Caco-2 (cell line): ENCODE measurements around the gene SEPTIN10. TPM values are rescaled to one million over a fixed set of nuclear protein-coding genes. Genes with fewer than 3 reads are reported as not detected.

ENCODE experiments used
- BruUV-seq: library from RNA; stranded (reverse); fragments of 400-500 nt; replicated peaks from 2 replicates; lab custom pipeline; 2021; lab: Mats Ljungman, UMichigan
- CTCF ChIA-PET: fragments of 300-600 bp; sonication (Branson Sonifier 250); formaldehyde crosslinking; loops from one replicate; lab custom pipeline; 2022; ENCODE audit warnings: antibody characterized with exemption; lab: Charles Lee
- POLR2A ChIA-PET: fragments of 300-600 bp; sonication (Branson Sonifier 250); formaldehyde crosslinking; loops from one replicate; lab custom pipeline; 2022; ENCODE audit warnings: antibody characterized with exemption; lab: Charles Lee
- DNase-seq, 2 experiments: peaks; one replicate each; pipeline versions ENCODE4 v3.0.0 to v3.0.0-alpha.2; 2020 to 2022
- H3K27me3 ChIP-seq: replicated peaks from 2 replicates; pipeline ENCODE4 v1.6.0; 2011; ENCODE audit warnings: low read length; ENCODE audit not compliant: control insufficient read depth, insufficient read depth
- H3K36me3 ChIP-seq: 2 replicates; pipeline ENCODE4 v1.5.1; 2011; ENCODE audit warnings: low read length; ENCODE audit not compliant: control insufficient read depth, insufficient read depth
- H3K4me1 ChIP-seq: fragments of 250-450 bp; sonication (Bioruptor Pico); 2 replicates; pipeline ENCODE4 v1.5.1; 2020; ENCODE audit warnings: mild to moderate bottlenecking
- H3K4me3 ChIP-seq: 2 replicates; pipeline ENCODE4 v1.5.1; 2011; ENCODE audit warnings: low read depth, mild to moderate bottlenecking, control low read depth, low read length
- H3K9me3 ChIP-seq: fragments of 250-450 bp; sonication (Bioruptor Pico); 2 replicates; pipeline ENCODE4 v1.5.1; 2020; ENCODE audit warnings: mild to moderate bottlenecking, moderate library complexity
- H3K27ac Mint-ChIP-seq: one replicate; pipeline ENCODE4 v1.8.0; 2022; ENCODE audit warnings: mixed read lengths; ENCODE audit not compliant: unreplicated experiment
- H3K27me3 Mint-ChIP-seq: one replicate; pipeline ENCODE4 v1.8.0; 2022; ENCODE audit warnings: mixed read lengths; ENCODE audit not compliant: insufficient read depth, unreplicated experiment
- H3K36me3 Mint-ChIP-seq: one replicate; pipeline ENCODE4 v1.8.0; 2022; ENCODE audit warnings: mild to moderate bottlenecking, mixed read lengths; ENCODE audit not compliant: insufficient read depth, unreplicated experiment
- H3K4me1 Mint-ChIP-seq: one replicate; pipeline ENCODE4 v1.8.0; 2022; ENCODE audit warnings: low read depth, mixed read lengths; ENCODE audit not compliant: unreplicated experiment
- H3K4me3 Mint-ChIP-seq: one replicate; pipeline ENCODE4 v1.8.0; 2022; ENCODE audit warnings: mild to moderate bottlenecking, moderate library complexity, mixed read lengths; ENCODE audit not compliant: unreplicated experiment
- H3K9me3 Mint-ChIP-seq: one replicate; pipeline ENCODE4 v1.8.0; 2022; ENCODE audit warnings: mixed read lengths; ENCODE audit not compliant: unreplicated experiment
- CTCF ChIP-seq, 2 experiments: fragments of 200-600 bp in 1 of 2; IDR thresholded peaks; 1 replicate in 1 of 2; 2 replicates in 1 of 2; pipeline versions ENCODE4 v1.5.1 to v1.8.0; 2011 to 2022; ENCODE audit warnings: antibody characterized with exemption in 1 of 2, control low read depth in 1 of 2, inconsistent platforms in 1 of 2, low read depth in 1 of 2, low read length in 1 of 2, mild to moderate bottlenecking in 1 of 2, moderate library complexity in 1 of 2; ENCODE audit not compliant: insufficient read depth in 1 of 2, severe bottlenecking in 1 of 2, unreplicated experiment in 1 of 2
- intact Hi-C: fragments of 100-400 bp; cut with micrococcal nuclease; formaldehyde crosslinking; loops from one replicate; pipeline ENCODE4 v1.10.0; 2022; ENCODE audit not compliant: unreplicated experiment
- total RNA-seq: library from RNA; stranded (reverse); gene quantifications from 2 replicates; pipeline ENCODE4 v1.2.3, GENCODE V29; 2022

The SEPTIN10 gene
- total RNA-seq, 1 experiment from 2014 or later = 83.7 TPM

GRCh38 chr2:109597283-109597682, 16.5 kb downstream of the SEPTIN10 start:
- POLR2A ChIA-PET = no interaction called here
- intact Hi-C loops = no loop called here
- TF ChIP-seq CTCF (IDR thresholded peaks at IDR 0.05; ENCODE audit: insufficient read depth in 1 of 2, low read depth in 1 of 2, low read length in 1 of 2, severe bottlenecking in 1 of 2, unreplicated experiment in 1 of 2) = no peak
- Mint-ChIP-seq H3K36me3 (no peaks in the 10 kb centered on the region), H3K4me3 (no peak overlapping the region), H3K4me1 (peaks cover under 1% of the 10 kb centered on the region), H3K27me3 (no peaks in the 10 kb centered on the region), H3K9me3 (no peaks in the 10 kb centered on the region), H3K27ac (no peak overlapping the region)
- Histone ChIP-seq H3K9me3 (no peaks in the 10 kb centered on the region), H3K27me3 (no peaks in the 10 kb centered on the region), H3K4me3 (no peak overlapping the region), H3K36me3 (no peaks in the 10 kb centered on the region; the same call in 1 of the 2 replicates), H3K4me1 (0 out of 2 replicates have a peak, but pooled peaks cover 5% of the 10 kb centered on the region)
- CTCF ChIA-PET = no interaction called here
- no TSS peak for BruUV-seq
- DNase-seq = no peak

DNA sequence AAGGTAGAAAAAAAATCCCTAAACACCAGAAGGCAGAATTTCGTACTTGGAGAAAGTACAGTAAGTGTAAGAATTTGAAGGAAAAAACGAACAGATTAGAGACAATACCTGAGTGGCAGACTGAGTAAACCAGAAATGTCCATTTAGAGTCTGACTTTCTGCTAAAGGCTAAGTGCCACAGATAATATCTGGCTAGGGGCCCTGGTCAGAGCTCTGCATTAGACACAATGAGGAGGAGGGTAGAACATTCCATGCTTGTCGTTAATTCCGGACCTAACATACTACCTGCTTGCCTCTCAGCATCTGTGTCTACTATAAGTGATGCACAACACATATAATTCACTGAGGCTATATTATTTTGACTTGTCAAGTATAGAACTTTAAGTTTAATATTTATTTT, 18.1 kb downstream of the SEPTIN10 start:
- no peaks in the 10 kb centered on the region for H3K27me3 ChIP-seq
- no peak for DNase-seq
- Mint-ChIP-seq H3K27ac (no peak overlapping the region), H3K4me3 (no peak overlapping the region), H3K27me3 (no peaks in the 10 kb centered on the region), H3K9me3 (no peaks in the 10 kb centered on the region), H3K36me3 (no peaks in the 10 kb centered on the region), H3K4me1 (peaks cover 8% of the 10 kb centered on the region)
- intact Hi-C loops = no loop called here
- H3K4me3 ChIP-seq = no peak overlapping the region
- ChIA-PET CTCF (no interaction called here), POLR2A (no interaction called here)
- no peaks in the 10 kb centered on the region for H3K9me3 ChIP-seq
- no TSS peak for BruUV-seq
- H3K36me3 ChIP-seq = no peaks in the 10 kb centered on the region; the same call in 1 of the 2 replicates
- H3K4me1 ChIP-seq = peaks cover 9% of the 10 kb centered on the region; the same call in 1 of the 2 replicates
- no peak for TF ChIP-seq CTCF (IDR thresholded peaks at IDR 0.05; ENCODE audit: insufficient read depth in 1 of 2, low read depth in 1 of 2, low read length in 1 of 2, severe bottlenecking in 1 of 2, unreplicated experiment in 1 of 2)

DNA sequence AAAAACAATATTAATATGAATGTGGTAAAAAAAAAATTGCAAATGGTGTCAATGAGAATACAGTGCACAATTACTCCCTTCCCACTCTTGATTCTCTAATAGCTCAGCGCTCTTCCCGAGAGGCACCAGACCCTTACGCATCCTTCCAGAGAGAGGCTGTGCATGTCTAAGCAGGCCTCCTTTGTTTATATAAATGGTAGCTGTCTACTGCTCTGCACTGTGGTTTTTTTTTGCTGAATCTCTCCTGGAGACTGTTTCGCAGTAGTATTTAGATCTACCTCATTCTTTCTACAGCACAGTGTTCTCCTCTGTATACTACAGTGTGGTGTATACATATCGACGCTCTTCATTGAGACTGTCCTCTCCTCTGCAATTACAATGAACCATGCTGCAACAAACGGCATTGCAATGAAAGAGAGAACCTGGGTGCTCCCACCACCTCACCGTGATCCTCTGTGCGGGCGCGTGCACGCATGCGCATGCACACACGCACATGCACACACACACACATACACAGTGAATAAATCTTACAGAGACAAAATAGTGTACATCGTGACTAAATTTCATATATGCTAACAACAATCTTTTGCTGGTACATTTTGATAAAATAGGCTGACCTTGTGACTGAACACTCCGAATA, 19.4 kb downstream of the SEPTIN10 start:
- H3K27me3 Mint-ChIP-seq = no peaks in the 10 kb centered on the region
- DNase-seq = no peak
- no peak overlapping the region for H3K4me3 ChIP-seq
- H3K27ac Mint-ChIP-seq = no peak overlapping the region
- H3K36me3 Mint-ChIP-seq = no peaks in the 10 kb centered on the region
- no peaks in the 10 kb centered on the region for H3K27me3 ChIP-seq
- no peaks in the 10 kb centered on the region for H3K9me3 ChIP-seq
- peaks cover 10% of the 10 kb centered on the region for H3K4me1 Mint-ChIP-seq
- peaks cover 9% of the 10 kb centered on the region; the same call in 1 of the 2 replicates for H3K4me1 ChIP-seq
- no peak overlapping the region for H3K4me3 Mint-ChIP-seq
- no peaks in the 10 kb centered on the region for H3K9me3 Mint-ChIP-seq
- POLR2A ChIA-PET = no interaction called here
- no peaks in the 10 kb centered on the region for H3K36me3 ChIP-seq
- TF ChIP-seq CTCF (IDR thresholded peaks at IDR 0.05; ENCODE audit: insufficient read depth in 1 of 2, low read depth in 1 of 2, low read length in 1 of 2, severe bottlenecking in 1 of 2, unreplicated experiment in 1 of 2) = no peak
- CTCF ChIA-PET = no interaction called here
- intact Hi-C loops = no loop called here
- no TSS peak for BruUV-seq
